IMR-90 (cell line): ENCODE measurements around the gene GDPD1. TPM values are rescaled to one million over a fixed set of nuclear protein-coding genes. Genes with fewer than 3 reads are reported as not detected.

Source experiments
- ATAC-seq: fragments of 200-7000 bp; cut with Tn5 transposase; 2 replicates; pipeline ENCODE4 v1.9.1; 2020; ENCODE audit warnings: low read depth, mild to moderate bottlenecking, moderate library complexity
- BruUV-seq: library from RNA; stranded (reverse); fragments of 400-500 nt; replicated peaks from 2 replicates; lab custom pipeline; 2021; lab: Mats Ljungman, UMichigan
- CTCF ChIA-PET: fragments of 300-600 bp; formaldehyde crosslinking; extraction: SDS; loops from one replicate; lab custom pipeline; 2021; ENCODE audit warnings: antibody characterized with exemption; lab: Yijun Ruan, JAX
- POLR2A ChIA-PET: fragments of 300-600 bp; sonication (Branson Sonifier 250); formaldehyde crosslinking; loops from one replicate; lab custom pipeline; 2022; ENCODE audit warnings: antibody characterized with exemption; ENCODE audit not compliant: unreplicated experiment; lab: Charles Lee
- DNase-seq: peaks from one replicate; pipeline ENCODE4 v3.0.0; 2013
- H2AFZ ChIP-seq: replicated peaks from 2 replicates; pipeline ENCODE3; 2013; ENCODE audit warnings: low read length, mild to moderate bottlenecking; ENCODE audit not compliant: poor library complexity
- H2AK5ac ChIP-seq: 2 replicates; pipeline ENCODE4 v1.6.1; 2013; ENCODE audit warnings: low read depth, low read length, inconsistent platforms
- H2AK9ac ChIP-seq: replicated peaks from 2 replicates; pipeline ENCODE3; 2013; ENCODE audit warnings: mild to moderate bottlenecking, low read depth, low read length, moderate library complexity; ENCODE audit not compliant: poor library complexity
- H2BK120ac ChIP-seq: 2 replicates; pipeline ENCODE4 v1.6.1; 2013; ENCODE audit warnings: low read depth, low read length, inconsistent platforms
- H2BK15ac ChIP-seq: 3 replicates; pipeline ENCODE4 v1.6.1; 2013; ENCODE audit warnings: low read depth, low read length, inconsistent platforms
- H2BK20ac ChIP-seq: 2 replicates; pipeline ENCODE4 v1.6.1; 2013; ENCODE audit warnings: low read depth, mild to moderate bottlenecking, inconsistent platforms, low read length, moderate library complexity
- H2BK5ac ChIP-seq: 2 replicates; pipeline ENCODE4 v1.6.1; 2013; ENCODE audit warnings: mild to moderate bottlenecking, low read depth, low read length, inconsistent platforms; ENCODE audit not compliant: poor library complexity, severe bottlenecking
- H3K14ac ChIP-seq: replicated peaks from 2 replicates; pipeline ENCODE4 v1.6.1; 2013; ENCODE audit warnings: low read depth, low read length, inconsistent platforms
- H3K18ac ChIP-seq: 2 replicates; pipeline ENCODE4 v1.6.1; 2013; ENCODE audit warnings: low read depth, low read length, control low read depth
- H3K23ac ChIP-seq: 2 replicates; pipeline ENCODE4 v1.6.1; 2013; ENCODE audit warnings: low read depth, low read length, inconsistent platforms
- H3K27ac ChIP-seq: 2 replicates; pipeline ENCODE4 v1.5.1; 2013; ENCODE audit warnings: mild to moderate bottlenecking, control low read depth, low read length; ENCODE audit not compliant: insufficient read depth
- H3K27me3 ChIP-seq: 2 replicates; pipeline ENCODE4 v1.6.1; 2013; ENCODE audit warnings: low read length; ENCODE audit not compliant: control insufficient read depth, insufficient read depth
- H3K36me3 ChIP-seq: 2 replicates; pipeline ENCODE4 v1.6.1; 2013; ENCODE audit warnings: low read length, mixed read lengths; ENCODE audit not compliant: control insufficient read depth, insufficient read depth
- H3K4ac ChIP-seq: 2 replicates; pipeline ENCODE4 v1.6.1; 2013; ENCODE audit warnings: low read depth, low read length, inconsistent platforms
- H3K4me1 ChIP-seq: 2 replicates; pipeline ENCODE4 v1.6.1; 2013; ENCODE audit warnings: low read length, mixed read lengths; ENCODE audit not compliant: control insufficient read depth, insufficient read depth
- H3K4me2 ChIP-seq: 2 replicates; pipeline ENCODE4 v1.6.1; 2013; ENCODE audit warnings: low read depth, mild to moderate bottlenecking, control low read depth, low read length, moderate library complexity
- H3K4me3 ChIP-seq: 2 replicates; pipeline ENCODE4 v1.5.1; 2013; ENCODE audit warnings: low read depth, mild to moderate bottlenecking, control low read depth, low read length, moderate library complexity; ENCODE audit not compliant: insufficient read depth
- H3K56ac ChIP-seq: 2 replicates; pipeline ENCODE4 v1.6.1; 2013; ENCODE audit warnings: low read length, inconsistent platforms; ENCODE audit not compliant: insufficient read depth; ENCODE audit errors: extremely low read depth
- H3K79me1 ChIP-seq, 2 experiments: 2 replicates each; pipeline ENCODE4 v1.6.1; 2013; ENCODE audit warnings: low read length in 2 of 2, inconsistent platforms in 1 of 2, low read depth in 1 of 2
- H3K9ac ChIP-seq: 2 replicates; pipeline ENCODE4 v1.6.1; 2013; ENCODE audit warnings: low read depth, low read length, control low read depth
- H3K9me1 ChIP-seq: 2 replicates; pipeline ENCODE4 v1.6.1; 2013; ENCODE audit warnings: low read length, inconsistent platforms; ENCODE audit not compliant: insufficient read depth
- H3K9me3 ChIP-seq: 2 replicates; pipeline ENCODE4 v1.6.1; 2013; ENCODE audit warnings: low read length; ENCODE audit not compliant: control insufficient read depth, insufficient read depth
- H4K20me1 ChIP-seq: 2 replicates; pipeline ENCODE4 v1.6.1; 2013; ENCODE audit warnings: low read length, inconsistent platforms; ENCODE audit not compliant: insufficient read depth
- H4K5ac ChIP-seq: 2 replicates; pipeline ENCODE4 v1.6.1; 2013; ENCODE audit warnings: mild to moderate bottlenecking, low read depth, low read length, control low read depth
- H4K8ac ChIP-seq, 2 experiments: 2 replicates each; pipeline ENCODE4 v1.6.1; 2013; ENCODE audit warnings: low read depth in 2 of 2, low read length in 2 of 2, control low read depth in 1 of 2, inconsistent platforms in 1 of 2
- H4K91ac ChIP-seq: 2 replicates; pipeline ENCODE4 v1.6.1; 2013; ENCODE audit warnings: low read depth, low read length, inconsistent platforms; ENCODE audit not compliant: insufficient read depth
- MAZ ChIP-seq: IDR thresholded peaks from 2 replicates; pipeline ENCODE4 v1.6.1; 2012; ENCODE audit warnings: low read depth, mild to moderate bottlenecking, low read length, improper control_type of control experiment, moderate library complexity, borderline replicate concordance
- whole genome bisulfite sequencing, 2 experiments: methylation state at CpG; one replicate each; pipeline versions ENCODE4 v1.1.5 to v1.1.7; 2013; ENCODE audit warnings: missing lambda C conversion rate in 2 of 2; ENCODE audit not compliant: insufficient read length in 1 of 2; ENCODE audit errors: extremely low coverage in 2 of 2; 5-methylcytosine and 5-hydroxymethylcytosine counted together
- dilution Hi-C: fragments of 300-500 bp; cut with HindIII; formaldehyde crosslinking; loops from one replicate; pipeline ENCODE4 v1.14.3; 2018; ENCODE audit warnings: low sequenced_read_pairs; ENCODE audit not compliant: unreplicated experiment
- in situ Hi-C: fragments of 300-500 bp; cut with MboI; formaldehyde crosslinking; loops from 3 replicates; pipeline ENCODE4 v1.14.3; 2019; ENCODE audit warnings: low sequenced_read_pairs, inconsistent platforms, mixed read lengths
- intact Hi-C: fragments of 100-400 bp; cut with micrococcal nuclease; formaldehyde crosslinking; loops from 2 replicates; pipeline ENCODE4 v1.10.0; 2022
- polyA plus RNA-seq, 3 experiments: library from polyadenylated mRNA; depleted of rRNA; stranded (reverse); fragments of >200 nt; gene quantifications; 2 replicates each; pipeline ENCODE4 v1.2.3, GENCODE V29; 2012; ENCODE audit warnings: low replicate concordance in 1 of 3
- total RNA-seq: library from RNA; depleted of rRNA; stranded (reverse); fragments of >200 nt; gene quantifications from 2 replicates; pipeline ENCODE4 v1.2.3, GENCODE V29; 2012

GDPD1 gene
- total and polyA plus RNA-seq, 2 of the 4 experiments (the other 2 are of a cell fraction) = 0.72 to 0.84 TPM

DNA sequence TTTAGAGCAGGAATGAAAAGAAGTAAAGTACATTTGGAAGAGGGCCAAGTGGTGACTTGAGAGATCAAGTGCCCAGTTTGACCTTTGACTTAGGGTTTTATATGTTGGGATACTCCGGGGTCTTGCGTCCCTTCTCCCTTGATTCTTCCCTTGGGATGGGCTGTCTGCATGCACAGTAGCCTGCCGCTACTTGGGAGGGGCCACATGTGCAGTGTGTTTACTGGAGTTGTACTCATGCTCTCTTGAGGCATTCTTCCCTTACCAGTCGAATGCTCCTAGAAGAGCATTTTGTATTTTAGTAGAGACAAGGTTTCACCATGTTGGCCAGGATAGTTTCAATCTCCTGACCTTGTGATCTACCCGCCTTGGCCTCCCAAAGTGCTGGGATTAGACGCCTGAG lies 23.8 kb downstream of the GDPD1 start:
- no peak overlapping the region for H3K27ac ChIP-seq
- no peak overlapping the region for H3K23ac ChIP-seq
- no peak overlapping the region for H2AK9ac ChIP-seq
- H3K4ac ChIP-seq = no peak overlapping the region
- H2AK5ac ChIP-seq = no peak overlapping the region
- no peak for ATAC-seq
- no peak overlapping the region for H3K4me2 ChIP-seq
- in situ Hi-C loops = no loop called here
- H3K79me1 ChIP-seq = no peaks in the 10 kb centered on the region
- H2BK120ac ChIP-seq = no peak overlapping the region
- no peak overlapping the region for H4K91ac ChIP-seq
- H3K4me1 ChIP-seq = no peaks in the 10 kb centered on the region
- intact Hi-C loops = no loop called here
- dilution Hi-C loops = no loop called here
- no peaks in the 10 kb centered on the region for H3K9me3 ChIP-seq
- H3K56ac ChIP-seq = no peak overlapping the region
- CTCF ChIA-PET = interaction anchor here (0.7 kb wide), 1 partner anchor 1244 kb away, joined by 3 read pairs; no protein-coding TSS in a partner anchor
- no peak overlapping the region for H3K4me3 ChIP-seq
- H2BK5ac ChIP-seq = no peak overlapping the region
- DNase-seq = no peak
- H4K8ac ChIP-seq = no peak overlapping the region
- no peaks in the 10 kb centered on the region for H3K27me3 ChIP-seq
- H3K9me1 ChIP-seq = no peaks in the 10 kb centered on the region
- H2BK15ac ChIP-seq = no peak overlapping the region
- H3K14ac ChIP-seq = no peak overlapping the region
- TF ChIP-seq MAZ = no peak
- H3K18ac ChIP-seq = no peak overlapping the region
- H4K20me1 ChIP-seq = no peaks in the 10 kb centered on the region
- no peak overlapping the region for H4K5ac ChIP-seq
- POLR2A ChIA-PET = no interaction called here
- H2BK20ac ChIP-seq = no peak overlapping the region
- H2AFZ ChIP-seq = no peak overlapping the region
- no peaks in the 10 kb centered on the region for H3K36me3 ChIP-seq
- no CpG with 5 or more reads among the region's 6 CpGs for WGBS, 2 experiments
- no TSS peak for BruUV-seq
- H3K9ac ChIP-seq = no peak overlapping the region
